GM12878 (cell line): ENCODE data around the gene MORC1. TPM values are rescaled to one million over a fixed set of nuclear protein-coding genes. Genes with fewer than 3 reads are reported as not detected.

ENCODE experiments used
- BHLHE40 ChIP-seq, 2 experiments: fragments of 450-650 bp in 1 of 2; IDR thresholded peaks; 2 replicates each; pipeline ENCODE4 v1.6.1; 2011 to 2017; ENCODE audit warnings: low read depth in 2 of 2, borderline replicate concordance in 1 of 2, improper control_type of control experiment in 1 of 2, low read length in 1 of 2, mild to moderate bottlenecking in 1 of 2
- CHD2 ChIP-seq: IDR thresholded peaks from 2 replicates; pipeline ENCODE4 v1.6.1; 2011; ENCODE audit warnings: low read depth, low read length, improper control_type of control experiment, borderline replicate concordance
- DPF2 ChIP-seq: fragments of 450-650 bp; IDR thresholded peaks from 2 replicates; pipeline ENCODE4 v1.6.1; 2017; ENCODE audit warnings: mild to moderate bottlenecking
- EED ChIP-seq: sonication (generic); IDR thresholded peaks from 2 replicates; pipeline ENCODE4 v1.6.1; 2016; ENCODE audit warnings: antibody characterized with exemption, low read depth
- EGR1 ChIP-seq, 2 experiments: IDR thresholded peaks; 1 replicate in 1 of 2; 2 replicates in 1 of 2; pipeline ENCODE4 v1.6.1; 2011 to 2012; ENCODE audit warnings: low read depth in 2 of 2, low read length in 2 of 2, borderline replicate concordance in 1 of 2, mild to moderate bottlenecking in 1 of 2, moderate library complexity in 1 of 2
- ETV6 ChIP-seq, 2 experiments: fragments of 450-650 bp in 1 of 2; IDR thresholded peaks in 1 of 2; conservative IDR thresholded peaks in 1 of 2; 2 replicates each; pipeline ENCODE4 v1.6.1; 2014; ENCODE audit warnings: antibody characterized with exemption in 1 of 2, borderline replicate concordance in 1 of 2, low read depth in 1 of 2, mild to moderate bottlenecking in 1 of 2, moderate library complexity in 1 of 2
- IKZF1 ChIP-seq: fragments of 450-650 bp; conservative IDR thresholded peaks from 2 replicates; pipeline ENCODE4 v1.6.1; 2017; ENCODE audit warnings: antibody characterized with exemption, mild to moderate bottlenecking
- IRF4 ChIP-seq: IDR thresholded peaks from 2 replicates; pipeline ENCODE4 v1.6.1; 2011; ENCODE audit warnings: low read depth, low read length
- MYB ChIP-seq: fragments of 150-350 bp; IDR thresholded peaks from 2 replicates; pipeline ENCODE4 v1.6.1; 2014; ENCODE audit warnings: mild to moderate bottlenecking, low read depth, low read length, borderline replicate concordance
- NFYA ChIP-seq: IDR thresholded peaks from 2 replicates; pipeline ENCODE4 v1.6.1; 2011; ENCODE audit warnings: low read depth, mild to moderate bottlenecking, low read length, improper control_type of control experiment, borderline replicate concordance
- POU2F2 ChIP-seq: IDR thresholded peaks from 3 replicates; pipeline ENCODE4 v1.6.1; 2011; ENCODE audit warnings: low read depth, mild to moderate bottlenecking, low read length, borderline replicate concordance
- REST ChIP-seq: IDR thresholded peaks from 2 replicates; pipeline ENCODE4 v1.6.1; 2012; ENCODE audit warnings: mild to moderate bottlenecking, low read depth, low read length
- polyA plus RNA-seq, 11 experiments: library from polyadenylated mRNA; depleted of rRNA in 4 of 11; unstranded in 6 of 11; stranded (reverse) in 5 of 11; fragments of >200 nt; fragmentation: Nextera tagmentation in 4 of 11; fragmentation: Illumina TruSeq in 1 of 11; extraction: Ambion mirVana in 4 of 11; extraction: Trizol in 1 of 11; gene quantifications; 1 replicate in 1 of 11; 2 replicates in 10 of 11; pipeline versions ENCODE4 v1.2.1 to v1.2.3, GENCODE V29; 2011 to 2016; ENCODE audit warnings: inconsistent platforms in 2 of 11, missing spikeins in 2 of 11, low read depth in 1 of 11
- total RNA-seq, 4 experiments: library from RNA; depleted of rRNA in 3 of 4; stranded (reverse); fragments of >200 nt in 3 of 4; fragmentation: Illumina TruSeq in 1 of 4; extraction: Trizol in 1 of 4; gene quantifications; 2 replicates each; pipeline versions ENCODE4 v1.2.1 to v1.2.3, GENCODE V29; 2013 to 2021
- TF ChIP-seq, protein P1 (sequence below): IDR thresholded peaks from 2 replicates; pipeline ENCODE4 v1.6.1; 2012; ENCODE audit warnings: low read depth, low read length, improper control_type of control experiment
- TF ChIP-seq, protein P2 (sequence below): fragments of 450-650 bp; IDR thresholded peaks from 2 replicates; pipeline ENCODE4 v1.6.1; 2017; ENCODE audit warnings: low read depth, mild to moderate bottlenecking, moderate library complexity
- TF ChIP-seq, protein P3 (sequence below): fragments of 450-650 bp; conservative IDR thresholded peaks from 2 replicates; pipeline ENCODE4 v1.6.1; 2017; ENCODE audit warnings: mild to moderate bottlenecking, moderate library complexity
- TF ChIP-seq, protein P4 (sequence below): IDR thresholded peaks from 2 replicates; pipeline ENCODE4 v1.6.1; 2012; ENCODE audit warnings: low read length, inconsistent platforms
- TF ChIP-seq, protein P5 (sequence below): fragments of 450-650 bp; IDR thresholded peaks from 2 replicates; pipeline ENCODE4 v1.6.1; 2014; ENCODE audit warnings: mild to moderate bottlenecking

Gene MORC1
- total and polyA plus RNA-seq, 10 of the 15 experiments (the other 5 are each of a cell fraction or from before 2014, with no cell fraction given) = 0.18 TPM; not detected in 9

- TF ChIP-seq, protein P1, sequence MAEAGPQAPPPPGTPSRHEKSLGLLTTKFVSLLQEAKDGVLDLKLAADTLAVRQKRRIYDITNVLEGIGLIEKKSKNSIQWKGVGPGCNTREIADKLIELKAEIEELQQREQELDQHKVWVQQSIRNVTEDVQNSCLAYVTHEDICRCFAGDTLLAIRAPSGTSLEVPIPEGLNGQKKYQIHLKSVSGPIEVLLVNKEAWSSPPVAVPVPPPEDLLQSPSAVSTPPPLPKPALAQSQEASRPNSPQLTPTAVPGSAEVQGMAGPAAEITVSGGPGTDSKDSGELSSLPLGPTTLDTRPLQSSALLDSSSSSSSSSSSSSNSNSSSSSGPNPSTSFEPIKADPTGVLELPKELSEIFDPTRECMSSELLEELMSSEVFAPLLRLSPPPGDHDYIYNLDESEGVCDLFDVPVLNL = no peak
- TF ChIP-seq CHD2 (no peak), BHLHE40 (IDR thresholded peaks at IDR 0.05; ENCODE audit: borderline replicate concordance in 1 of 2, low read depth in 2 of 2, low read length in 1 of 2) (0 out of 4 replicates have a peak, but pooled peaks of 1 of the 2 experiments have one; percentile 31), EED (0 out of 2 replicates have a peak, but pooled peaks have one; percentile 38), EGR1 (IDR thresholded peaks at IDR 0.05; ENCODE audit: borderline replicate concordance in 1 of 2, low read depth in 2 of 2, low read length in 2 of 2) (no peak), DPF2 (peak; percentile 95), MYB (no peak), IKZF1 (peak; percentile 83), REST (no peak), NFYA (no peak), IRF4 (peak; percentile 93), ETV6 (conservative IDR thresholded peaks at IDR 0.05 in 1 of 2, IDR thresholded peaks at IDR 0.05 in 1 of 2; ENCODE audit: borderline replicate concordance in 1 of 2, low read depth in 1 of 2) (peak in 1 of 2 experiments; percentile 40; a peak in 1 of 4 replicates), POU2F2 (peak; percentile 54; the same call in 1 of the 3 replicates)
- TF ChIP-seq, protein P2, sequence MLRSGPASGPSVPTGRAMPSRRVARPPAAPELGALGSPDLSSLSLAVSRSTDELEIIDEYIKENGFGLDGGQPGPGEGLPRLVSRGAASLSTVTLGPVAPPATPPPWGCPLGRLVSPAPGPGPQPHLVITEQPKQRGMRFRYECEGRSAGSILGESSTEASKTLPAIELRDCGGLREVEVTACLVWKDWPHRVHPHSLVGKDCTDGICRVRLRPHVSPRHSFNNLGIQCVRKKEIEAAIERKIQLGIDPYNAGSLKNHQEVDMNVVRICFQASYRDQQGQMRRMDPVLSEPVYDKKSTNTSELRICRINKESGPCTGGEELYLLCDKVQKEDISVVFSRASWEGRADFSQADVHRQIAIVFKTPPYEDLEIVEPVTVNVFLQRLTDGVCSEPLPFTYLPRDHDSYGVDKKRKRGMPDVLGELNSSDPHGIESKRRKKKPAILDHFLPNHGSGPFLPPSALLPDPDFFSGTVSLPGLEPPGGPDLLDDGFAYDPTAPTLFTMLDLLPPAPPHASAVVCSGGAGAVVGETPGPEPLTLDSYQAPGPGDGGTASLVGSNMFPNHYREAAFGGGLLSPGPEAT = peak; percentile 62; the same call in 1 of the 2 replicates
- TF ChIP-seq, protein P3, sequence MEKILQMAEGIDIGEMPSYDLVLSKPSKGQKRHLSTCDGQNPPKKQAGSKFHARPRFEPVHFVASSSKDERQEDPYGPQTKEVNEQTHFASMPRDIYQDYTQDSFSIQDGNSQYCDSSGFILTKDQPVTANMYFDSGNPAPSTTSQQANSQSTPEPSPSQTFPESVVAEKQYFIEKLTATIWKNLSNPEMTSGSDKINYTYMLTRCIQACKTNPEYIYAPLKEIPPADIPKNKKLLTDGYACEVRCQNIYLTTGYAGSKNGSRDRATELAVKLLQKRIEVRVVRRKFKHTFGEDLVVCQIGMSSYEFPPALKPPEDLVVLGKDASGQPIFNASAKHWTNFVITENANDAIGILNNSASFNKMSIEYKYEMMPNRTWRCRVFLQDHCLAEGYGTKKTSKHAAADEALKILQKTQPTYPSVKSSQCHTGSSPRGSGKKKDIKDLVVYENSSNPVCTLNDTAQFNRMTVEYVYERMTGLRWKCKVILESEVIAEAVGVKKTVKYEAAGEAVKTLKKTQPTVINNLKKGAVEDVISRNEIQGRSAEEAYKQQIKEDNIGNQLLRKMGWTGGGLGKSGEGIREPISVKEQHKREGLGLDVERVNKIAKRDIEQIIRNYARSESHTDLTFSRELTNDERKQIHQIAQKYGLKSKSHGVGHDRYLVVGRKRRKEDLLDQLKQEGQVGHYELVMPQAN = 0 out of 2 replicates have a peak, but pooled peaks have one; percentile 23
- TF ChIP-seq, protein P4, sequence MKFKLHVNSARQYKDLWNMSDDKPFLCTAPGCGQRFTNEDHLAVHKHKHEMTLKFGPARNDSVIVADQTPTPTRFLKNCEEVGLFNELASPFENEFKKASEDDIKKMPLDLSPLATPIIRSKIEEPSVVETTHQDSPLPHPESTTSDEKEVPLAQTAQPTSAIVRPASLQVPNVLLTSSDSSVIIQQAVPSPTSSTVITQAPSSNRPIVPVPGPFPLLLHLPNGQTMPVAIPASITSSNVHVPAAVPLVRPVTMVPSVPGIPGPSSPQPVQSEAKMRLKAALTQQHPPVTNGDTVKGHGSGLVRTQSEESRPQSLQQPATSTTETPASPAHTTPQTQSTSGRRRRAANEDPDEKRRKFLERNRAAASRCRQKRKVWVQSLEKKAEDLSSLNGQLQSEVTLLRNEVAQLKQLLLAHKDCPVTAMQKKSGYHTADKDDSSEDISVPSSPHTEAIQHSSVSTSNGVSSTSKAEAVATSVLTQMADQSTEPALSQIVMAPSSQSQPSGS = peak; percentile 71
- TF ChIP-seq, protein P5, sequence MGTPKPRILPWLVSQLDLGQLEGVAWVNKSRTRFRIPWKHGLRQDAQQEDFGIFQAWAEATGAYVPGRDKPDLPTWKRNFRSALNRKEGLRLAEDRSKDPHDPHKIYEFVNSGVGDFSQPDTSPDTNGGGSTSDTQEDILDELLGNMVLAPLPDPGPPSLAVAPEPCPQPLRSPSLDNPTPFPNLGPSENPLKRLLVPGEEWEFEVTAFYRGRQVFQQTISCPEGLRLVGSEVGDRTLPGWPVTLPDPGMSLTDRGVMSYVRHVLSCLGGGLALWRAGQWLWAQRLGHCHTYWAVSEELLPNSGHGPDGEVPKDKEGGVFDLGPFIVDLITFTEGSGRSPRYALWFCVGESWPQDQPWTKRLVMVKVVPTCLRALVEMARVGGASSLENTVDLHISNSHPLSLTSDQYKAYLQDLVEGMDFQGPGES = no peak
These were observed 58.7 kb downstream of the MORC1 start (continued) for GRCh38 chr3:109059264-109059663.
